GM23338 (cell line): ENCODE measurements around the gene YWHAB.

Experiments
- CTCF ChIP-seq, 2 experiments: fragments of 200-600 bp in 1 of 2; sonication (generic) in 1 of 2; conservative IDR thresholded peaks; 2 replicates each; pipeline versions ENCODE4 v1.5.1 to v1.6.1; 2016 to 2017; ENCODE audit warnings: antibody characterized with exemption in 2 of 2, low read depth in 2 of 2, mild to moderate bottlenecking in 2 of 2, moderate library complexity in 1 of 2
- POLR2AphosphoS5 ChIP-seq: IDR thresholded peaks from 2 replicates; pipeline ENCODE4 v1.6.1; 2016; ENCODE audit warnings: antibody characterized with exemption, low read depth
- TF ChIP-seq, protein P1 (sequence below): IDR thresholded peaks from one replicate; pipeline ENCODE4 v1.6.1; 2018; ENCODE audit warnings: antibody characterized with exemption; ENCODE audit not compliant: unreplicated experiment

DNA sequence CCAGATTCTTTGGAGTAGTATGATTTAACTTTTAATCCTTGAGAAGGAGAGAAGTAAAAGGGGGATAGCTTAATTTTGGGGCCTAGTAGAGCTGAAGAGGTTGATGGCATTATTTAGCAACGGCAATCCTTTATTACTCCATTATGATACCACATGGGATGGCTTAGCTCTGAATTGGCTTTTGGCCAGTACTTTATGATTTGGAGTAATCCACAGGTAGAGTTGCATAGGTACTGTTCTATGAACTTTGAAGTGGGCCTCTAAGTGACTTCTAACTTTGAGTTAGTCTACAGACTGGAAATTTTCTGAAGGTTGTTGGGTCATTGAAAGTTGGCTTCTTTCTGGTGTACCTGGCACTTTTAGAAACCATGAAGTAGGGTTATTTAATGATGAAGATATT, 11.6 kb downstream of the YWHAB start:
- TF ChIP-seq POLR2AphosphoS5 (no peak), CTCF (conservative IDR thresholded peaks at IDR 0.05; ENCODE audit: low read depth in 2 of 2) (no peak)
- TF ChIP-seq, protein P1, sequence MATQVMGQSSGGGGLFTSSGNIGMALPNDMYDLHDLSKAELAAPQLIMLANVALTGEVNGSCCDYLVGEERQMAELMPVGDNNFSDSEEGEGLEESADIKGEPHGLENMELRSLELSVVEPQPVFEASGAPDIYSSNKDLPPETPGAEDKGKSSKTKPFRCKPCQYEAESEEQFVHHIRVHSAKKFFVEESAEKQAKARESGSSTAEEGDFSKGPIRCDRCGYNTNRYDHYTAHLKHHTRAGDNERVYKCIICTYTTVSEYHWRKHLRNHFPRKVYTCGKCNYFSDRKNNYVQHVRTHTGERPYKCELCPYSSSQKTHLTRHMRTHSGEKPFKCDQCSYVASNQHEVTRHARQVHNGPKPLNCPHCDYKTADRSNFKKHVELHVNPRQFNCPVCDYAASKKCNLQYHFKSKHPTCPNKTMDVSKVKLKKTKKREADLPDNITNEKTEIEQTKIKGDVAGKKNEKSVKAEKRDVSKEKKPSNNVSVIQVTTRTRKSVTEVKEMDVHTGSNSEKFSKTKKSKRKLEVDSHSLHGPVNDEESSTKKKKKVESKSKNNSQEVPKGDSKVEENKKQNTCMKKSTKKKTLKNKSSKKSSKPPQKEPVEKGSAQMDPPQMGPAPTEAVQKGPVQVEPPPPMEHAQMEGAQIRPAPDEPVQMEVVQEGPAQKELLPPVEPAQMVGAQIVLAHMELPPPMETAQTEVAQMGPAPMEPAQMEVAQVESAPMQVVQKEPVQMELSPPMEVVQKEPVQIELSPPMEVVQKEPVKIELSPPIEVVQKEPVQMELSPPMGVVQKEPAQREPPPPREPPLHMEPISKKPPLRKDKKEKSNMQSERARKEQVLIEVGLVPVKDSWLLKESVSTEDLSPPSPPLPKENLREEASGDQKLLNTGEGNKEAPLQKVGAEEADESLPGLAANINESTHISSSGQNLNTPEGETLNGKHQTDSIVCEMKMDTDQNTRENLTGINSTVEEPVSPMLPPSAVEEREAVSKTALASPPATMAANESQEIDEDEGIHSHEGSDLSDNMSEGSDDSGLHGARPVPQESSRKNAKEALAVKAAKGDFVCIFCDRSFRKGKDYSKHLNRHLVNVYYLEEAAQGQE, result no peak
